Measurements from ENCODE around the gene PUS7L.
"Not testable (repeated sequence)": the region's sequence is repeated elsewhere in the genome, so short reads cannot be mapped to it uniquely, and the experiment has no call there.

PUS7L gene

DNA sequence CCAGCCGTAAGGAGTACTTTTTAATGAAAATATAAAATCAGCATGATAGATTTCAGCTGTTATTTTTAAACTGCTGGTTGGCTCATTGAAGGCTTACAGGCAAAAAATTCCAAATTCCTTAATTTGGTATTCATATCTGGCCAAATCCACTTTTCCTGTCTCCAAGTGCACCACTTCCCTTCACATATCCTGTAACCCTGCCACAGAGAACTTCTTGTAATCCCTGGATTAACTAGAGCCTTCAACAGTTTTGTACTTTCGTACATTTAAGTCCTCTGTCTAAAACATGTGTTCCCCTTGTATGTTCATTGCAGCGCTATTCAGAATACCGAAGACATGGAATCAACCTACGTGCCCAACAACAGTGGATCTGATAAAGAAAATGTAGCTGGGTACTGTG, 9.6 kb downstream of the PUS7L start:
- DNase-seq, result no peak

DNA sequence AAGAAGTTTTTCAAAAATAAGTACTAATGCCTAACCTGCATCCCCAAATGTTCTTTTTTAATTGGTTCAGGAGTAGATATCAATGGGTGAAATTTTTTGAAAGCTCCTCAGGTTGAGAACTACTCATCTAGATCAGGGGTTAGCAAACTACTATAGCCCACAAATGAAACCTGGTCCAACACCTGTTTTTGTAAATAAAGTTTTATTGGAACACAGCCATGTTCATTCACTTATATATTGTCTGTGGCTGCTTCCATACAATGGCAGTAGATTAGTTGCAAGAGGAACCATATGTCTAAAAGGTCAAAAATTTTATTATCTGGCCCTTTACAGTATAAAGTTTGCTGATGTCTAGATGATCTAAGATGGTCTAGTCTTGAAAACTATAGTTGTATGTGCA, 13.8 kb downstream of the PUS7L start:
- DNase-seq, result no peak

DNA sequence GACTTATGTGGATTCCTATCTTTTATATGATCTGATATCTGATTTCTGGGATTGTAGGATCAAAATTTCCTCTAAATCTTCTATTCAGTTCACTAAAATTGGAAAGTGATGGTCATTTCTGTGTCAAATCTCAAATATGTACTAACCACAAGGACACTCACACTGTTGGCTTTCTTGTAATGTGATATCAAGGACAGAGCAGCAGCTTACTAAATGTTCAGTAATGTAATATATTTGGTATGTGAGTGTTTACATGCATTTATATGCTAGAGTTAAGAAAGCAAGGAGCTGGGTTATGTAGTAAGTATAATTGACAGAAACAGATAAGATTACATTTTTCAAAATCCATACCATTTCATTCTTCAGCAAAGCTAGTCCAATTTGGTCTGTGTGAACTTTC, 16.5 kb downstream of the PUS7L start:
- DNase-seq, result no peak

DNA sequence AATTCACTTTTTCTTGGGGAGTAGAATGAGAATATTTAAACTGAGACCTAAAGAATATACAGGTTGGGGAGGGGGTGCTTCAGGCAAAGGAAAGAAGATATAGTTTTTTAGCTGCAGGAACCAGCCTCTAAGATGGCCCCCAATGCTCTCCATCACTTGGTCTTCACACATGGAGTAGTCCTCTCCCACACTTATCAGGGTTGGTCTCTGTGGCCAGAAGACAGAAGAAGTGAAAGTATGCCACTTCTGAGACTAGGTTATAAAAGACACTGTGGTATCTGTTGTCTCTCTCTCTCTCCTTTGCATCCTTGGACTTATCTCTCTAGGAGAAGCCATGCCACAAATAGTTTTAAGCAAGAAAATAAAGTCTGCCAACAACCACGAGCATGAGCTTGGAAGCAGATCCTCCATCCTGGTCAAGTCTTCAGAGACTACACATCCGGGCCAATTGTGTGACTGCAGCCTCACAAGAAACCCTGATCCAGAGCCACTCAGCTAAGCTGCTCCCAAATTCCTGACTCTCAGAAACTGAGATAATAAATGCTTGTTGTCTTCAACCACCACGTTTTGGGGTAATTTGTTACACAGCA, 18.0 kb downstream of the PUS7L start:
- no peak for DNase-seq

DNA sequence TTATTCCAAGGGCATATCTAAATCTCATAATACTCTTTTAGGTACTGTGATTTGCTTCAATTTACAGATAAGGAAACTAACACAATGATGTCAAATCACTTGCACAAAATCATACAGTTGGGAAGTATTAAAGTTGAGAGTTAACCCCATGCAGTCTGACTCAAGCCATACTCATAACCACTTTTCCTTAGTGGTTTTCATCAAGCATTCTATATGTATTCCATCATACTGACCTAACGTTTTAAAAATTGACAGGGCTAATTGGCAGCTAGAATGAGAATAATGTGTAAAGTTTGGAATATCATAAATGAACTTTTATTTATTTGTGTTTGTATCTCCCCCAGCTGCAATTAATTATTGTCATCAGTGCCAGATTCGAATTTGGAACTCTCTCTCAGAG, 20.9 kb downstream of the PUS7L start:
- DNase-seq, result no peak

DNA sequence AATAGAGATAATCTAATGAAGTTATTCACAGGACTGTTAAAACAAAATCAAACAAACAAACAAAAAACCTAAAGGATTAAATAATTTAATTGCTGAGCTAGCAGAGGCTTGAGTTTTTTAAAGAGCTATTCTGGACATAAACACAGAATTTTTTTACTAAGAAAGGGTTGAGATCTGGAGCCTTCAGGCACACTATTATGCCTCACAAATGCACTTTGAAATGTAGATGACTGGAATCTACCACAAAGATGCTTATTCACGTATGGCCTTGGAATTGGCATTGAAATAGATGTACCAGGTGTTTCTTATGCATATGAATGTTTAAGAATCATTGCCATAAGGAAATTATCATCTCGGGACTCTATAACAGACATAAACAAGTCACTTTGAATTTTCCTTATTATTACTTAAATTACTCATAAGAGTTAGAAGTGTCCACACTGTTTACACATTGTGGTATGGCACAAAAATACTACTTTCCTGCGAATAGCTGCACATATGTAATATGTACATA, 21.6 kb downstream of the PUS7L start:
- DNase-seq, result no peak

DNA sequence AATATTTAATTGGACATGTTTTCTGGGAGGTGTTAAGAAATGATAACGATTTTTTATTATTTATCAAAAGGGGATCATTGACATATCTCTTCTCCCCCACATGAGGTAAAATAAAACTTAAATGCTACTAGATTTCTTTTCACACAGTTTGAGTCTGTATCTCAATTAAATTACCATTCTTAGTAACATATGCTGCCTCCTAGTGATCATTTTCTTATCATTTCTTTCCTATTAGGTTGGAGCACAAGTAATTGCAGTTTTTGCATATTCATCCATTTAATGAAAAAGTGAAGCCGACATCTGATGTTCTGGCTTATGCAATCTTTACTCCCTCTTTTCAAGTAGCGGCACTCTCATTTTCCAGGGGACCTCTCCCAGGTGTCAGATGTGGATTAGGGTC, 24.9 kb downstream of the PUS7L start:
- no peak for DNase-seq

DNA sequence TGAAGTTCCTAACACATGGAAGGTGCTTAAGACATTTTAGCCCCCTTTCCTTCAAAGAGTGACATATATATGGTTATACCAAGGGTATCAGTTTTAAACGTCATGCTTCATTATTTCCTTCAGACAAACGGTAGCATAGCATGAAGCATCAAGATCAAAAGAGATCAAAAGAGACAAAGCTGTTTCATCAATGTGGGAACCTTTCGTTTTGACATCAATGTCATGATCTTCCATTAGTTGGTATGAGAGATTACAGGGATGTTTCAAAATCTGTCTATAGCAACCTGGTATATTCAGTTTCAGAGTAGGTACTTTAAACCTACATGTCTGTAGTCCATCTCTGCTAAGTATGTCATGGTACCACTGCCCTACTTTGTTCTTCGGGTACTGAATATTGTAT, 28.3 kb downstream of the PUS7L start:
- DNase-seq, result no peak

DNA sequence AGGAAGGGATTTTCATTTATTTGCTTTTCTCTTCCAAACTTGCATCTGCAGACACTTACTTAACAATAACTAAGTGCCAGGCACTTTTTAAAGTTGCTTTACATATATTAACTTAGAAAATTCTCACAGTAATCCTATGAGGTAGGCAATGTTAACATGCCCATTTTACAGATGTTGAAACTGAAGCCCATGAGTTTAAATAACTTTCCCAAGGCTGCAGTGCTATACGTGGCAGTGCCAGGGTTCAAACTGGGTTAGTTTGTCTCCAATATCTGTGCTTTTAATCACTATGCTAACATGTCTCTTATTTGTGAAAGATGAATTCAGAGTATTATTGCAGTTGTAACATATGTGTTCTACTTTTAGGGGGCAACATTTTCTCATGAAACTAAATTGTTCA, 29.9 kb downstream of the PUS7L start:
- DNase-seq, result no peak

DNA sequence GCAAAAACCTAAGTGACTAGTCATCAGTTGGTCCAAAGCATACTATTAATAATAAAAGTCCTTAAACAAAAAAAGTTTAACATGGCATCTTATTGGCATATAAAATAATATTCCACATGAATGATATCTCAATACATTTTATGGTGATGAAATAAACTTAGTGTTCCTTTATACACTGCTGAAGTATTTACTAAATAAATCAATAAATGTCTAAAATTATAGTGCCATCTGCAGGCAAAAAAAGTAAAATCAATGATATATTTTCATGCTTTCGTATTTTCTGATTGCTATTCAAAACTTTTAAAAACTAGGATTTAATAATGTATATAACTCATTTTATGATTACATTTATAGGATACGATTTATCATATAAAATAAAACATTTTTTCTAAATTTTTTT, 30.5 kb downstream of the PUS7L start:
- DNase-seq, result no peak

DNA sequence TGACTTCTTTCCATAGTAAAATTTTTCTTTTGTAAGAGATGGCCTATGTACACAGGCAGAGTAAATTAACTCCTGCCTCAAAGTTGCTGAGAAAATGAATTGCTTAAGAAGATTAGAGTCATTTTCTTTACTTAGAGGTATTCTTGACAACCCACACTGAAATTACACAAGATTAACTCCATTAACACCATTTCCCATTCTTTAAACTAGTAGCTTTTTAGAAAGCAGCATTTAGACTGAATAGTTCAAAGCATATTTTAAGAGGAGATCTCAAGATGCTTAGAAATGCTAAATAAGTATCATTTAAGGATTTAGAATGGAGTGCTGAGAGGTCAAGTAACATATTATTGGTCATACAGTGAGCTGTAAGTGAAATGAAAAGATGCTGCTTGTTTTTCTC, 35.5 kb downstream of the PUS7L start:
- DNase-seq, result no peak

DNA sequence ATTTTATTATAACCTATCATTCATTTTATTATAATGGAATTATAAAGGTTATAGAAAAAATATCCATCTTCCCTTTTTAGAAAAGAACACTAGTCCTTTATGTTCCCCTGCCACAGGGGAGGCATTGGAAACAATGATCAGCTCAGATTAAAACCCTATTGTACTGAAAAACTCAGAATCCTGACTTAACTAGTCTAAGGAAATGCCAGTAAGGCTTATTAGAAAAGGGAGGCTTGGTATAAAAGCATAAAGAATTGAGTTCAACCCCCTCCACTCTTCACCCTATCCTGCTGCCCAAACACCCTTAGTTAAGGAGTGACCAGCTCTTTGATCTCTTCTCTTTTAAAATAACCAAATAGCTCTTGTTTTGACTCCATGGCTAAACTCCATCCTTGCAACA, 36.0 kb downstream of the PUS7L start:
- no peak for DNase-seq

DNA sequence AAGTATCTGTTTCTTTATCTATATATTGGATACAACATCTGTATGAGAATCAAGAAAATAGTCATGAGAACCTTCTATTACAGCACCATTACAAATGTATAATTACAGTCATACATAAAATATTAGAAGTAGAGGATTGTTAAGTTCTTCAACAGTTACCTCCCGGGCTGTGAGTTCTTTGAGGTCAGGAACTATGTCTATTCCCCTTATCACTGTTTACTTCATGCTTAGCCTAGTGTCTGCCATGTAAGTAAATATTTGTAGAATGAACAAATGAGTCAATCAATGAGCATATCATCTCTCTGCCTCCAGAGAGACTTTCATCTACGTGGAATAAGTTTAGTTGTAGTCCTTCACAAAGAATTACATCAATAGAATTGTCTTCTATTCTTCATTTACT, 47.2 kb downstream of the PUS7L start:
- no peak for DNase-seq

DNA sequence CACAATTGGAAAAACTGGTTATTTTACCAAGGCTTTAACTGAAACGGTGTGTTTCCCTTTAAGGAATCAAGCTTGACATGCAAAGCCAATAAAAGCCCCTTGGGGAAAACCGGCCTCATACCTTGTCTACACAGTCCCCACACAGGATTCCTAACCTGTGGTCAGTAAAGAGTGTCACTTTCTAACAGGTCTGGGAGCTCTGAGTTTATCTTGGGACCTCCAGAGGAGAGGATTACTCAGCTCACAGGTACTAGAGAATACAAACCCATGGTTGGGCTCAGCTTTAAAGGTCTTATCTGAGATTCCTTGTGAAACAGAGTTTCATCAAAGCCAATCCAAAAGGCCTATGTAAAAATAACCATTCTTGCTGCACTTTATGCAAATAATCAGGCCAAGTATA, 54.8 kb downstream of the PUS7L start:
- peak; percentile 76 for DNase-seq

DNA sequence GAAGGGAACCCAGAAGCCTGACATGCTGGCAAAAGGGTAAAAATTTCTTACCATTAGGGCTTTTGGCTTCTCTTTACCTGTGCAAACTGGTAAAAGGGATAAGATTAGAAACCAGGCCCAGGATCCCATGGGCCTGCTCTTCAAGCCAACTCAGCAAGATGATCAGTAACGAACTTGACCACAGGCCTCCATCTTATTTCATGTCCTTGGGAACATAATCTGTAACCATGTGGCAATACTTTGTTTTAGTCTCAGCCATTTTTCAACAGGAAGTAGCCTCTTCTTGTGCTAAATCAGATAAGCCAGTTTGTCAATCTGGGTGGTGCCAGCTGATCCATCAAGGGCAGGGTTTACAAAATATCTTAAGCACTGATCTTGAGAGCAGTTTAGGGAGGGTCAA, 57.4 kb downstream of the PUS7L start:
- DNase-seq, result not testable (repeated sequence)

DNA sequence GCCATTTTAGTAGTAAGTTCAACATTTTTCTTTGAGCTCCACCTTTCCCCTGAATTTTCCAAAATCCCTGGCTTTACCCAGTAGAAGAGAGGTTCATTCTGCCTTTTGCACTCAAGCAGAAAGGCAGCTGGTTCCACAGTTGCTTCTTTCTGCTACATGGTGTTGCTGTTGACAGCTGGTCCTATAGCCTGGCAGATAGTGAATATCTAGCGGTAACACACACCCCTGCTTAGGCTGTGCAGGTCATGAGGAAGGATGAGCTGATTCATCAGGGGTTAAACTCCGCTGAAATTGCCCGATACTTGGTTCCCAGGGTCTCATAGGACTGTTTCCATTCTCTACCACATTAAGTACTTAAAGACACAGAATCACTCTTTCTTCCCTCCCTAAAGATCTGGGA, 62.4 kb downstream of the PUS7L start:
- DNase-seq, result no peak

DNA sequence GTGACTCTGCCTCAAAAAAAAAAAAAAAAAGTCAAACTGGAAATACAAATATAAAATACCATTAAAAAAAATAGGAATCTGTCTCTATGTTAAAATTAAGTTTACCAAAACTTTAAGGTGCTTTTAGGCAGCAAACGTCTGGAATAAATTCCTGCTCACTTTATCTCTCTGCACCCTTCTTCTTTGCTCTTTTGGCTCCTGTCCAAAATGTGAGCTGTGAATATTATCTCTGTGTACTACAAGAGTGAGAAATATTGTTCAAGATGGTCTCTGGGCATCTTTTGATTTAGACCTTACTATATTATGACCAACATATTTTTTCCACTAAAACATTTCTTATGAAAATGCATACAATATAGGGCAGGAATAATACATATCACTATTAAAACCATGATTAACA, 63.7 kb downstream of the PUS7L start:
- no peak for DNase-seq

DNA sequence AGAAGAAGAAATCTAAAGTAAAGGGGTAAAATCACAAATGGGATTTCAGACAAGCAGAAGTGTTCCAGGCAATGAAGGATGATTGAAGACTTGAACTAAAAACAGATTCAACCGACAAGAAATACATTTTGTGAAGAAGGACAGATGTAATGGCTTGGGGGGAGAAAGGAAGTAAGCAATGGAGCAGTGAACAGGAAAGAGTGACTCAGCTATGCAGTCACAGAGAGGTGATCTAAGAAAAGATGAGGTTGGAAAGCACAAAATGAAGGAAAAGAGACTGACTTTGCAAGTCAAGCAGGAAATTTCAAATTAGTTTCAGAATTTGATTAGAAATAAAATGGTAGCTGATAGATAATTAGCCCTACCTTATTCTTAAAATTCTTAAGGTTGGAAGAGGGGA, 66.5 kb downstream of the PUS7L start:
- DNase-seq, result no peak

DNA sequence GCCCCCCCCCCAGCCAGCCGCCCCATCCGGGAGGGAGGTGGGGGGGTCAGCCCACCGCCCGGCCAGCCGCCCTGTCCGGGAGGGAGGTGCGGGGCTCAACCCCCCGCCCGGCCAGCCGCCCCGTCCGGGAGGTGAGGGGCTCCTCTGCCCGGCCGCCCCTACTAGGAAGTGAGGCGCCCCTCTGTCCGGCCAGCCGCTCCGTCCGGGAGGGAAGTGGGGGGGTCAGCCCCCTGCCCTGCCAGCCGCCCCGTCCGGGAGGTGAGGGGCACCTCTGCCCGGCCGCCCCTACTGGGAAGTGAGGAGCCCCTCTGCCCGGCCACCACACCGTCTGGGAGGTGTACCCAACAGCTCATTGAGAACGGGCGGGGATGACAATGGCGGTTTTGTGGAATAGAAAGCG, 73.1 kb downstream of the PUS7L start:
- DNase-seq, result not testable (repeated sequence)

DNA sequence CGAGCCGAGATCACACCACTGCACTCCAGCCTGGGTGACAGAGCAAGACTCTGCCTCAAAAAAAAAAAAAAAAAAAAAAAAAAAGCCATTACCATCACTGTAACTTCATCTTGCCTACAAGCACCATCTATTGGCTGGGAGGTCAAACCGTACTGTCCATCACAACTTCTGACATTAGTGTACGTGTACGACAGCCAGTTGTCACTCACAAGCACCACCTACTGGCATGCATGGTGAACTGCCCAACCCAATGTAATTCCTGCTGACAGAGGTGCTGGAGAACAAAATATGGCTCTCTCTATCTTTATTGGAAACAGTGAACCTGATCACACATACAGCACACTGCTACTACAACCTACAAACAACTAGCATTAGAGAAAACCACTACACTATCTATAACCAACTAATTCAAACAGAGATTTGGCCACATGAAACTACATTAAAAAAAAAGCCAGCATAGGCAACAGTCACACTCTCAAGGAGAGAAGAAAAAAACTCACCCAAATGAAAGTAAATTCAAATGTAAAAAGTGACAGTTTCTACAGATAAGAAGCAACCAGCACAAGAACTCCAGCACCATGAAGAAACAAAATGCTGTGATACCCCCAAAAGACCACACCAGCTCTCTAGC, 82.3 kb downstream of the PUS7L start:
- peak; percentile 71 for DNase-seq

DNA sequence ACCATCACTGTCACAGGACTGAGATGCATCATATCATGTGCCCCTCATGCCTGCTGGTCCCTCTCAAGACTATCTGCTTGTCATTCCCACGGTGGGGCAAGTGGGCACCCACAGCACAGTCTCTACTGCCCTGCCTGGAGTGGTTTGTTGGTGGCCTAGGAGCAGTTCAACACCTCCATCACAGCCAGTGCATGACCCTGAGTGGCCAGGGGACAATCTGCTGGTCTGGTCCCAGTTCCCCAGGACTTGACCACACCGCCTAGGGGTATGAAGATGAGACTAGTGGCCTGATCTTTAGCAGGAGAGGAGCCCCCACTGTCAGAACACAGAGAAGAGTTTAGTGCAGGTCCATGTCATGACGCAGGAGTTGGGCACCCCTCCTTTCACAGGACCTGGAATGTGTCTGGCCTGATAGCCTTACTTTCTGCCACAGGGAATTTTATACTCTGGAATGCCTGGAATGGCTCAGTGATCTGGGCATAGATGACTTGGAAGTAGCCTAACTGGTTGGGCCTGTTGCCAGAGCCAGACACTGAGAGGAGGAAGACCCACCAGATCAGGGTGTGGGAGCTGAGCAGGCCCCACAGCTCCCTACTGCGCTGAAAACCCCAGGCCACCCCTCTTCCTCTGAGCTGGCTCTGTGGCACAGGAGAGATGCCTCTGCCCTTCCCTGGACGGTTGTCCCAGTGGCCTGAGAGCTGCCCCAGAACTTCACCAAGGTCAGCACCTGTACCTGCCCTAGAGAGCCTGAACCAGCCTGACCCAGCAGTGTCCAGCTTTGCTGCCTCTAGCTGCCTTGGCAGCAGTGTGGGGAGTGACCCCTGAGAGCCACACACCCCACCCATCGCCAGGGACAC, 83.3 kb downstream of the PUS7L start:
- DNase-seq, result peak; percentile 99

DNA sequence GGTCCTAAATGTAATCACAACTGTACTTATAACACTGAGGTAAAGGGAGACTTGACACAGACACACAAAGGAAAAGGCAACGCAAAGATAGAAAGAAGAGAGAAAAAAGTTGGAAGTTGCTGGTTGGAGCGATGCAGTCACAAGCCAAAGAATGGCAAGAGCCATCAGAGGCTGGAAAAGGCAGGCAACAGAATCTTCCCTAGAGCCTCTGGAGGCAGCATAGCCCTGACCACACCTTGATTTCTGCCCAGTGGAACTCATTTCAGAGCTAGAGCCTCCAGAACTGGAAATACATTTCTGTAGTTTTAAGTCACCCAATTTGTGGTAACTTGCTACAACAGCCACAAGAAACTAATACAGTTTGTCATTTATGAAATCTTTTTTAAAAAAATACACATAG, 89.2 kb downstream of the PUS7L start:
- DNase-seq, result no peak

All from islet precursor cell (in vitro differentiated cells).